ENCODE measurements around the gene CLSTN3.
A peak's percentile ranks its signal among the peaks of the same experiment; 100 is the strongest.
"Not testable (repeated sequence)": the region's sequence is repeated elsewhere in the genome, so short reads cannot be mapped to it uniquely, and the experiment has no call there.

Gene CLSTN3

GRCh38 chr12:7154901-7155470 lies 24.8 kb downstream of the CLSTN3 start:
- no peak for DNase-seq

GRCh38 chr12:7155471-7156034 lies 25.4 kb downstream of the CLSTN3 start:
- no peak for DNase-seq

GRCh38 chr12:7156259-7157197 lies 26.4 kb downstream of the CLSTN3 start:
- DNase-seq = no peak

GRCh38 chr12:7157391-7157790 lies 27.2 kb downstream of the CLSTN3 start:
- no peak for DNase-seq

GRCh38 chr12:7158781-7159609 lies 28.8 kb downstream of the CLSTN3 start:
- no peak for DNase-seq

- DNase-seq = no peak
Measured at GRCh38 chr12:7160183-7160582, 30.0 kb downstream of the CLSTN3 start.

- DNase-seq = no peak
Measured at GRCh38 chr12:7161327-7161726, 31.2 kb downstream of the CLSTN3 start.

GRCh38 chr12:7161811-7162210 lies 31.6 kb downstream of the CLSTN3 start:
- DNase-seq = no peak

GRCh38 chr12:7162691-7163114 lies 32.5 kb downstream of the CLSTN3 start:
- DNase-seq = peak; percentile 33

GRCh38 chr12:7169951-7170350 lies 39.8 kb downstream of the CLSTN3 start:
- no peak for DNase-seq

GRCh38 chr12:7171854-7172253 lies 41.7 kb downstream of the CLSTN3 start:
- no peak for DNase-seq

GRCh38 chr12:7175493-7175892 lies 45.3 kb downstream of the CLSTN3 start:
- no peak for DNase-seq

GRCh38 chr12:7176595-7176994 lies 46.4 kb downstream of the CLSTN3 start:
- no peak for DNase-seq

GRCh38 chr12:7178481-7178880 lies 48.3 kb downstream of the CLSTN3 start:
- no peak for DNase-seq

GRCh38 chr12:7180685-7181084 lies 50.5 kb downstream of the CLSTN3 start:
- no peak for DNase-seq

GRCh38 chr12:7186058-7186457 lies 55.9 kb downstream of the CLSTN3 start:
- not testable (repeated sequence) for DNase-seq

- peak; percentile 73 for DNase-seq
Measured at GRCh38 chr12:7188562-7189397, 58.6 kb downstream of the CLSTN3 start.

- peak; percentile 86 for DNase-seq
Measured at GRCh38 chr12:7189398-7190267, 59.5 kb downstream of the CLSTN3 start, which contains the start of gene PEX5. TSS of gene PEX5 (plus strand) at chr12:7189686. CDS start at chr12:7190378, 692 bp downstream.

- no peak for DNase-seq
Measured at GRCh38 chr12:7190268-7191055, 60.3 kb downstream of the CLSTN3 start.

GRCh38 chr12:7193674-7194073 lies 63.5 kb downstream of the CLSTN3 start:
- DNase-seq = no peak

Data from stimulated activated CD4-positive, alpha-beta T cell treated with anti-CD3 and anti-CD28 coated beads, Interleukin-1b, Interleukin-23, amount 100 ng/mL, for 48 hours (primary cell).